Measurements from ENCODE around the gene PGAP2.

DNA sequence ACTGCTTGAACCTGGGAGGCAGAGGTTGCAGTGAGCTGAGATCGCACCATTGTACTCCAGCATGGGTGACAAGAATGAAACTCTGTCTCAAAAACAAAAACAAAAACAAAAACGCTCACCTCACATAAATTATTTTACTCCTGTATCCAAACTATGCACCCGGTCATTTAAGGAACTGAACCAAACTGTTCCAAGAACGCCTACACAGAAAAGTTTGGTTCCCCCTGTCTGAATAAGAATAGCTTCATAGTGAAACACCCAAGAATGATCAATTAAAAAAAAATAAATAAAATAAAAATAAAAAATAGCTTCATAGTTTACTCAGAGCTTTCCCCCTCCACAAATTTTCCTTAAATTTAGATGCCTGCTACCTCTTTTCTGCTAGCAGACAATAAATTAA lies 24.7 kb upstream of the PGAP2 start:
- no peak for TF ChIP-seq POLR2AphosphoS5 (IDR thresholded peaks at IDR 0.05; ENCODE audit: insufficient read depth, low read depth, low read length)
- no peak for TF ChIP-seq MYC (IDR thresholded peaks at IDR 0.05; ENCODE audit: low read depth, low read length)
- no peak for TF ChIP-seq JUN (IDR thresholded peaks at IDR 0.05; ENCODE audit: borderline replicate concordance, insufficient read depth, insufficient read length, low read depth)
- no peak for TF ChIP-seq CTCF (IDR thresholded peaks at IDR 0.05; ENCODE audit: extremely low read depth in 1 of 2, insufficient read depth in 1 of 2, low read depth in 1 of 2, low read length in 2 of 2)
- TF ChIP-seq EZH2 (IDR thresholded peaks at IDR 0.05; ENCODE audit: borderline replicate concordance, low read depth, low read length, severe bottlenecking), result no peak

Measured in endothelial cell of umbilical vein (primary cell).